ENCODE measurements around the gene GIPC1. TPM values are rescaled to one million over a fixed set of nuclear protein-coding genes. Genes with fewer than 3 reads are reported as not detected.
A peak's percentile ranks its signal among the peaks of the same experiment; 100 is the strongest.

GIPC1 gene, protein sequence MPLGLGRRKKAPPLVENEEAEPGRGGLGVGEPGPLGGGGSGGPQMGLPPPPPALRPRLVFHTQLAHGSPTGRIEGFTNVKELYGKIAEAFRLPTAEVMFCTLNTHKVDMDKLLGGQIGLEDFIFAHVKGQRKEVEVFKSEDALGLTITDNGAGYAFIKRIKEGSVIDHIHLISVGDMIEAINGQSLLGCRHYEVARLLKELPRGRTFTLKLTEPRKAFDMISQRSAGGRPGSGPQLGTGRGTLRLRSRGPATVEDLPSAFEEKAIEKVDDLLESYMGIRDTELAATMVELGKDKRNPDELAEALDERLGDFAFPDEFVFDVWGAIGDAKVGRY
- 10 to 100 TPM; 25.2 to 63.5 (median 29.8) TPM for total RNA-seq
- long read RNA-seq, partial matches to known transcripts = 1 of 1 reads
- long read RNA-seq, other reads (novel, unspliced or antisense) = 0 of 1 reads

DNA sequence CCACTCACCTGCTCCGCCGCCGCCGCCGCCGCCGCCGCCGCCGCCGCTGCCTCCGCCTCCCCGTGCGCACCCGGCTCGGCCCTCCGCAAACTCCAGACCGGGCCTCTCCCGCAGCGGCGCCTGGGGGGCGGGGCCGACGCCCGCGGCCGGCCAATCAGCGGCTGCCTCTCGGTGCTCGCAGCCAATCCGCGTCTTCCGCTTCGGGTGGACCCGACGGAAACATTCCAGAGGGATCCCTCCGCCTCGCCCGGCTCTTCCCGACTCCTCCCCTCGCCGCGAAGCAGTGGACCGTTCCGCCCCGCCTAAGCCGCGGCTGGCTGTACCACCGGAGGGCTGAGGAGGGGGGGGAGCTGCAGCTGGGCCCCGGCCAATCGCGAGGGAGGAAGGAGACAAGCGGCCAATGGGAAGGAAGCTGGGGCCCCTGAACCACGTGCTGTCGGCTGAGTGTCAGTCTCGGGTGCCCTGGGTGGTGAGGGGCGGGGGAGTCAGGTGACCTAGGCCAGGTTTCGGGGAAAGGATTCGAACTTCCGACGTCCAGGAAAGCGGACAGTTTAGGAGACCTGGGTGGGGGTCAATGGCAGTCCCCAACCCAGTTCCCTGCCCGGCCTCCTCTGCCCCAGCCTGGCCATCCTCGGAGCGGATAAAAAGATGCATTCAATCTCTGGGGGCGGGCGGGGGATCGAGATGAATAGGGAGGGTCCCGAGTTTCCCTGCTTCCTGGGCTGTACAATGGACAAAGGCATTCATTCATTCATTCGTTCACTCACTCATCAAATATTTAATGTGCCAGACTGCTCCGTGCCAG, at the start of gene GIPC1:
Gene GIPC1 (minus strand): TSS at position 99 of the 805 bp plus-strand sequence. CDS start 13,151 bp downstream, outside the sequence.
- Histone ChIP-seq H3K27ac (peak within 1 kb of the TSS; percentile 38 to 81 (median 74)), H3K36me3 (no peaks in the 10 kb centered on the region), H3K4me3 (peak within 1 kb of the TSS; percentile 75 to 90 (median 82)), H3K4me1 (peaks cover 0 to 39% (median 14%) of the 10 kb centered on the region in 4 donors), H3K9me3 (no peaks in the 10 kb centered on the region), H3K27me3 (no peaks in the 10 kb centered on the region)
- TF ChIP-seq, protein P1, sequence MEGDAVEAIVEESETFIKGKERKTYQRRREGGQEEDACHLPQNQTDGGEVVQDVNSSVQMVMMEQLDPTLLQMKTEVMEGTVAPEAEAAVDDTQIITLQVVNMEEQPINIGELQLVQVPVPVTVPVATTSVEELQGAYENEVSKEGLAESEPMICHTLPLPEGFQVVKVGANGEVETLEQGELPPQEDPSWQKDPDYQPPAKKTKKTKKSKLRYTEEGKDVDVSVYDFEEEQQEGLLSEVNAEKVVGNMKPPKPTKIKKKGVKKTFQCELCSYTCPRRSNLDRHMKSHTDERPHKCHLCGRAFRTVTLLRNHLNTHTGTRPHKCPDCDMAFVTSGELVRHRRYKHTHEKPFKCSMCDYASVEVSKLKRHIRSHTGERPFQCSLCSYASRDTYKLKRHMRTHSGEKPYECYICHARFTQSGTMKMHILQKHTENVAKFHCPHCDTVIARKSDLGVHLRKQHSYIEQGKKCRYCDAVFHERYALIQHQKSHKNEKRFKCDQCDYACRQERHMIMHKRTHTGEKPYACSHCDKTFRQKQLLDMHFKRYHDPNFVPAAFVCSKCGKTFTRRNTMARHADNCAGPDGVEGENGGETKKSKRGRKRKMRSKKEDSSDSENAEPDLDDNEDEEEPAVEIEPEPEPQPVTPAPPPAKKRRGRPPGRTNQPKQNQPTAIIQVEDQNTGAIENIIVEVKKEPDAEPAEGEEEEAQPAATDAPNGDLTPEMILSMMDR (IDR thresholded peaks at IDR 0.05) = no peak
- TF ChIP-seq POLR2A (IDR thresholded peaks at IDR 0.05) = peak; percentile 69
- DNase-seq (peak; percentile 96 to 97 (median 97)), ATAC-seq (peak; percentile 93 to 96 (median 94))
- intact Hi-C loops (cut with DNase I) = no loop called here
- WGBS (ENCODE audit: insufficient coverage, low coverage, low lambda C conversion rate, missing lambda C conversion rate) = 14% methylated on average over 16 of the region's 71 CpGs

DNA sequence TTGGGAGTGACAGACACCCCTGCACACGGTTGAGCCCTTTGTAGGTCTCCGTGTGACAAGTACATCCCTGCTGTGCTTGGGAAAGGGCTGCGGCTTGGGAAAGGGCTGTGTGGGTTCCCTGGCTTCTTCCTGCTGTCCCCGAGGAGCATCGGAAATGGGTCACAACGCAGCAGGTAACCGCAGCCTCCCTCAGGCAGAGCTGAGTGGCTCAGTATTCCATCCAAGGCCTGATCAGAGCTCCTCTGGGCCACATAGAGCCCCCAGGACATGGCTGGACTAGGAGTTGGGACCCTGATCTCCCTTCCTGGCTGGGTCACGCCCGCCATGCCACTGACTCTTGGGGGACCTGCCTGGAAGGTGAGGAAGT, 49.8 kb upstream of the GIPC1 start:
- Histone ChIP-seq H3K36me3 (peaks cover 0 to 5% (median 0%) of the 10 kb centered on the region in 4 donors), H3K27me3 (no peaks in the 10 kb centered on the region), H3K4me1 (peaks cover 0 to 18% (median 0%) of the 10 kb centered on the region in 4 donors), H3K4me3 (peak overlapping the region in 1 of 3 donors; percentile 3), H3K27ac (peak overlapping the region; percentile 28 to 68 (median 46)), H3K9me3 (no peaks in the 10 kb centered on the region)
- intact Hi-C loops (cut with DNase I) = no loop called here
- ATAC-seq (no peak), DNase-seq (no peak)
- TF ChIP-seq, protein P1 (IDR thresholded peaks at IDR 0.05) = no peak
- no peak for TF ChIP-seq POLR2A (IDR thresholded peaks at IDR 0.05)
- no CpG with 5 or more reads among the region's 9 CpGs for WGBS (ENCODE audit: insufficient coverage, low coverage, low lambda C conversion rate, missing lambda C conversion rate)

DNA sequence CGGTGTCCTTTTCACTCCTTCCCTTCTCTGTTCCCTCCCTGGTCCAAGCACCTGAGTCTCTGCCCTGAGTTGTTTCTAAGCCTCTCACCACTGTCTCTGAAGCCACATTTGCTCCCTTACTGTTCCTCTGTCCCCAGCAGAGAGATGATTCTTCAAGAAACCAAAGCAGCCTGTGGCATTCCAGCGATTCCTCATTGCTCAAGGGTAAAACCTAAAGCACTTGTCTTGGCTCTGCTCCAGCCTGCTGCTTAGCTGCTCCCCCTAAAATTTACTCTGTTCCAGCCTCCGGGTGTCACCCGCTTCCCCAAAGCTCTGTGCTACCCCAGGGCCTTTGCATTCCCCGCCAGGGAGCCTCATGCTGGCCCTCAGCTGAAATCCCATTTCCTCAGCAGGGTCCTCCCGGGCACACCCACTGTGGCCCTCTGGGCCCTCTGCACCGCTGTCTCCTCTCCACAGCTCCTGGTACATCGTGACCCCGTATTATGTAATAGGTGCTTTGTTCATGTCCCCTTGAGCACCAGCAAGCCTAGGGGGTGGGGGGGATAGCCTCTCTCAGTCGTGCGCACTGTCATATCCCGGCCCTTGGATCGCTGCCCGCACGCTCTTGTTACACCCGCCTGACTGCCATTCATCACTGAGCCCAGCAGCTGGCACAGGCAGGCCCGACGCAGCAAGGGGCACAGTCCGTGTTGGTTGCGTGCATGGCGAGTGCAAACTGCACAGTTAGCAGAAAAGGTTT, 49.2 kb upstream of the GIPC1 start:
- intact Hi-C loops (cut with DNase I) = no loop called here
- Histone ChIP-seq H3K27ac (peak overlapping the region in 2 of 3 donors; percentile 46 to 68), H3K27me3 (no peaks in the 10 kb centered on the region), H3K9me3 (no peaks in the 10 kb centered on the region), H3K4me3 (peak overlapping the region in 1 of 3 donors; percentile 3), H3K36me3 (peaks cover 0 to 5% (median 0%) of the 10 kb centered on the region in 4 donors), H3K4me1 (peaks cover 0 to 13% (median 0%) of the 10 kb centered on the region in 4 donors)
- TF ChIP-seq POLR2A (IDR thresholded peaks at IDR 0.05) = no peak
- TF ChIP-seq, protein P1 (IDR thresholded peaks at IDR 0.05) = no peak
- peak; percentile 84 to 95 (median 94) for DNase-seq
- peak; percentile 83 to 91 (median 89) for ATAC-seq
- 36% methylated on average over 9 of the region's 21 CpGs for WGBS (ENCODE audit: insufficient coverage, low coverage, low lambda C conversion rate, missing lambda C conversion rate)

DNA sequence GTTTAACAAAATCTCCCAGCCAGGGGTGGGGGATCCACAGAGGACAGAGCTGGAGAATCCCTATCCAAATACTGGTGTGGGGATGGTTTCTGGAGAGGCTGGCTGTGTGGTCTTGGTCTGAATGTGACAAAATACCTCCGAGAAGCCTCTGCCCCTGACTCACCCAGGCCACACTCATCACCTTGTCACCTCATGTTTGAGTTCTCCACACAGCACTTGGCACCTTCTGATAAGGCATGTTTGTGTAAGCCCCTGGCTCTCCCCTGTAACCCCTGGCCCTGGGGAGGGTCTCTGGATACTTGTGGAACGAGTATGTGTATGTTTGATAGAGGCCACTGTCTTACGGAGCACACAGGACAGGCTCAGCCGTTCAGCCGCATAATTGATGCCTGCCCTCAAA, 48.1 kb upstream of the GIPC1 start:
- Histone ChIP-seq H3K9me3 (no peaks in the 10 kb centered on the region), H3K36me3 (peaks cover 0 to 2% (median 0%) of the 10 kb centered on the region in 4 donors), H3K4me1 (peaks cover 0 to 6% (median 0%) of the 10 kb centered on the region in 4 donors), H3K27ac (no peak overlapping the region), H3K4me3 (no peak overlapping the region), H3K27me3 (no peaks in the 10 kb centered on the region)
- no peak for TF ChIP-seq POLR2A (IDR thresholded peaks at IDR 0.05)
- TF ChIP-seq, protein P1 (IDR thresholded peaks at IDR 0.05) = no peak
- ATAC-seq = no peak
- intact Hi-C loops (cut with DNase I) = no loop called here
- WGBS (ENCODE audit: insufficient coverage, low coverage, low lambda C conversion rate, missing lambda C conversion rate) = no CpG with 5 or more reads among the region's 5 CpGs
- DNase-seq = no peak

Measured in right lobe of liver (tissue), 6 donors.